HFFc6 (cell line): Measurements from ENCODE around the gene GPR150. TPM values are rescaled to one million over a fixed set of nuclear protein-coding genes. Genes with fewer than 3 reads are reported as not detected.

Experiments used
- DNase-seq: peaks from one replicate; pipeline ENCODE4 v3.0.0-alpha.2; 2018
- H3K27ac Mint-ChIP-seq: 2 replicates; pipeline ENCODE4 v1.8.0; 2020; ENCODE audit warnings: mild to moderate bottlenecking, mixed read lengths
- H3K27me3 Mint-ChIP-seq: 2 replicates; pipeline ENCODE4 v1.8.0; 2021; ENCODE audit warnings: mild to moderate bottlenecking, moderate library complexity, mixed read lengths; ENCODE audit not compliant: insufficient read depth
- H3K36me3 Mint-ChIP-seq: 2 replicates; pipeline ENCODE4 v1.8.0; 2021; ENCODE audit warnings: low read depth, mixed read lengths
- H3K4me1 Mint-ChIP-seq: 2 replicates; pipeline ENCODE4 v1.8.0; 2020; ENCODE audit warnings: low read depth, mixed read lengths
- H3K4me3 Mint-ChIP-seq: 2 replicates; pipeline ENCODE4 v1.8.0; 2020; ENCODE audit warnings: mild to moderate bottlenecking, moderate library complexity, mixed read lengths
- H3K9me3 Mint-ChIP-seq: 2 replicates; pipeline ENCODE4 v1.8.0; 2020; ENCODE audit warnings: mild to moderate bottlenecking, mixed read lengths
- CTCF ChIP-seq: fragments of 200-600 bp; sonication (generic); IDR thresholded peaks from 2 replicates; pipeline ENCODE4 v1.5.0; 2021; ENCODE audit warnings: antibody characterized with exemption, mild to moderate bottlenecking
- total RNA-seq, 6 experiments: library from RNA; stranded (reverse); fragmentation: NEBNext Ultra II Directional; extraction: Animal tissue kit (Norgen Biotek cat#: 25700); gene quantifications; 2 replicates in 1 of 6; 3 replicates in 5 of 6; pipeline ENCODE4 v1.2.3, GENCODE V29; 2021

The GPR150 gene
- total RNA-seq, 6 experiments from 2014 or later = 0.14 to 0.35 (median 0.22) TPM

- DNase-seq = no peak
- H3K4me1 Mint-ChIP-seq = peaks cover 47% of the 10 kb centered on the region
- H3K27me3 Mint-ChIP-seq = no peaks in the 10 kb centered on the region
- peak overlapping the region; percentile 51; the same call in 1 of the 2 replicates for H3K27ac Mint-ChIP-seq
- no peaks in the 10 kb centered on the region for H3K9me3 Mint-ChIP-seq
- TF ChIP-seq CTCF = no peak
- H3K36me3 Mint-ChIP-seq = no peaks in the 10 kb centered on the region
- peak overlapping the region; percentile 39; the same call in 1 of the 2 replicates for H3K4me3 Mint-ChIP-seq
Measured at GRCh38 chr5:95669985-95670384, 50.1 kb downstream of the GPR150 start.

- no peak for DNase-seq
- no peak overlapping the region for H3K4me3 Mint-ChIP-seq
- H3K36me3 Mint-ChIP-seq = no peaks in the 10 kb centered on the region
- H3K27me3 Mint-ChIP-seq = no peaks in the 10 kb centered on the region
- peaks cover 41% of the 10 kb centered on the region for H3K4me1 Mint-ChIP-seq
- no peaks in the 10 kb centered on the region for H3K9me3 Mint-ChIP-seq
- no peak for TF ChIP-seq CTCF
- H3K27ac Mint-ChIP-seq = no peak overlapping the region
Measured at GRCh38 chr5:95670568-95670967, 50.7 kb downstream of the GPR150 start.

Other genes with a start within 250 kb of the GPR150 start
- not detected for gene FAM81B, start 228.7 kb upstream of the GPR150 start, total RNA-seq
- gene SKIC3, start 65.1 kb upstream of the GPR150 start, total RNA-seq = 100 to 1,000 TPM; 102 to 113 (median 110) TPM
- gene ARSK, start 65.0 kb upstream of the GPR150 start, total RNA-seq = 10 to 100 TPM; 11.6 to 19.7 (median 17.3) TPM
- 1 to 10 TPM; 2.2 to 3.7 (median 2.3) TPM for gene RFESD, start 26.7 kb downstream of the GPR150 start, total RNA-seq
- gene SPATA9, start 62.9 kb downstream of the GPR150 start, total RNA-seq = under 1 TPM; 0.17 to 0.73 (median 0.48) TPM
- gene RHOBTB3, start 111.2 kb downstream of the GPR150 start, total RNA-seq = 100 to 1,000 TPM; 110 to 184 (median 160) TPM
- 100 to 1,000 TPM; 139 to 183 (median 150) TPM for gene GLRX, start 202.6 kb downstream of the GPR150 start, total RNA-seq